ACHN (cell line): ENCODE measurements around the gene CCL11.
A peak's percentile ranks its signal among the peaks of the same experiment; 100 is the strongest.

Experiments used
- DNase-seq: peaks from one replicate; pipeline ENCODE4 v3.0.0-alpha.2; 2015
- in situ Hi-C: cut with HindIII; loops from 2 replicates; pipeline ENCODE4 v1.10.0; 2017; ENCODE audit warnings: low sequenced_read_pairs, low pct_ligation_motif_present, low pct_unique_long_range_greater_than_20kb

CCL11 gene

GRCh38 chr17:34285286-34285792 is at the start of gene CCL11:
Gene CCL11 (plus strand): TSS chr17:34285742. CDS start chr17:34285809, 67 bp downstream.
- DNase-seq: no peak
- in situ Hi-C loops: no loop called here

DNA sequence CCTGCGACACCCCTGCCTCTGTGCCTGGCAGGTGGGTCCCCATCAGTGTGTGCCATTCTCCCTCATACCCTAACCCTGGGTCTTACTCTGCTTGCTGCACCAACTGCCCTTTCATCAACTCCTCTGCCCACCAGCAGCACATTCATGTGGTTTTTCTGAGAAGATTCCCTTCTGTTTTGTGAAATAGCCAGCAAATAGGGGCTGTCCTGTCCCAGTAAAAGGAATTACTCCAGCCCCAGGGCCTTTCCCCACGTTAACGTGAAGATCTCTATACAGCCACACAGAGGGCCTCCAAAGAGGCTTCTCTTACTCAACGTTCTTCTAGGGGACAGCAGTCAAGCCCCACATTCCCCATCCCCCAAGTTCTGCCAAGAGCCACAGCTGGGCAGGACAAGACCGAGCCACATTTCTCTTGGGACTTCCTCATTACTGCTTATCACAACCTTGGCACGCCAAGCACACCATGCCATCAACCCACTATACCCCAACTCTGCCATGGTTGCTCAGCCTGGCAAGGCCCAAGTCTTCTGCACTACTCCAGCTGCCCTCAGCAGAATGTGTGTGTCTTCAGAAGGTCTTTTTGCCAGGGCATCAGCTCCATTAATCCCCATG is 49.2 kb upstream of the CCL11 start:
- DNase-seq: no peak
- in situ Hi-C loops: no loop called here

- in situ Hi-C loops: no loop called here
- no peak for DNase-seq
Observed at GRCh38 chr17:34237458-34237857, 48.1 kb upstream of the CCL11 start.

DNA sequence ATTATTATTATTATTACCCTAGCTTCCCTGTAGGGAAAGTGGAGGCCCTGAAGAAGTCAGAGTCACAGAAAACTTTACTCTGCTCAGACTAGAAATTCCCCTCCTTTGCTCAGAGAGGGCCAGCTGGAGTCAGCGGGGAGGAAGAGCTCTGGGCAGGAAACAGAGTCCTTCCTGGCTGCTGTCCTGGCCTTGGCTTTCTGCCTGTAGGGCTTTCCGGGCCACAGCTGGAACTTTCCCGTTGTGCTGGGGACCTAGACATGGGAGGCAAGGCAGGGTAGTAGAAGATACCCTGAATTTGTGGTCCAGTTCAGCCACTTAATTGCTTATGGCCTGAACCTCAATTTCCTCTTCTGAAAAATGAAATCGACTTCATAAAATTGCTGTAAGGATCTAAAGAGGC is 44.5 kb upstream of the CCL11 start:
- in situ Hi-C loops: no loop called here
- DNase-seq: no peak

DNA sequence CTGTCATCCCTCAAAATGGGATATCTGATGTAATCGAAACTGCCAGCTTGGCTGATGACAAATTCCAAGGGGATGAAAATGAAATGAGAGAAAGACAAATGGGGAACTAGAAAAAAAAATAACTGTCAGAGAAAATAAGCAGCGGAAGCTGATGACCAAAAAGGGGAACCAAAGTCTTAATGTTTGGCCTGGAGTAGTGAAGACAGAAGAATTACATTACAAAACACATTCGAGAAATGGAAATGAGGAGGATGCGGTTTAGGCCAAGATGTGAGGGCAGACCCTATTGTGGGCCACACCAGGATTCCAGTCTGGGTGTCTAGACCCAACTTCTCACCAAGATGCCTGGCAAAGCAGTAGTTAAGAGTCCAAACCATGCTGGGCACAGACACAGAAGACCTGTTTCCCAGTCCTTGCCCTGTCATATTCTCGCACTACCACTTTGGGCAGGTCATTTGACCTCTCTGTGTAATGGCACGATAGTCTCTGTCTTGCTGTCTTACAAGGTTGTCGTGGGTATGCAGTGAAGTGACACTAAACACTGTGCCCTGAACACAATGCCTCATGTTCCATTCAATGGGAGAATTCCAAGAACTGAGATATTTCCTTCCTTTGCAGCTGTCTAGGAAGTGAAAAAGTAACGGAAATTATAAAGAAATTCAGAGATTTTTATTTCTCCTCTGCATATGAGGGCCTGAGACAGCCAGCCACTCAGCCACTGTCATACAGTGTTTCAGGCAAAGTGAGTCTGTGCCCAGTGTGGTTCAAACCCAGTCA is 42.8 kb upstream of the CCL11 start:
- in situ Hi-C loops: no loop called here
- no peak for DNase-seq

- DNase-seq: no peak
- in situ Hi-C loops: no loop called here
Observed at GRCh38 chr17:34243364-34244320, 41.9 kb upstream of the CCL11 start.

DNA sequence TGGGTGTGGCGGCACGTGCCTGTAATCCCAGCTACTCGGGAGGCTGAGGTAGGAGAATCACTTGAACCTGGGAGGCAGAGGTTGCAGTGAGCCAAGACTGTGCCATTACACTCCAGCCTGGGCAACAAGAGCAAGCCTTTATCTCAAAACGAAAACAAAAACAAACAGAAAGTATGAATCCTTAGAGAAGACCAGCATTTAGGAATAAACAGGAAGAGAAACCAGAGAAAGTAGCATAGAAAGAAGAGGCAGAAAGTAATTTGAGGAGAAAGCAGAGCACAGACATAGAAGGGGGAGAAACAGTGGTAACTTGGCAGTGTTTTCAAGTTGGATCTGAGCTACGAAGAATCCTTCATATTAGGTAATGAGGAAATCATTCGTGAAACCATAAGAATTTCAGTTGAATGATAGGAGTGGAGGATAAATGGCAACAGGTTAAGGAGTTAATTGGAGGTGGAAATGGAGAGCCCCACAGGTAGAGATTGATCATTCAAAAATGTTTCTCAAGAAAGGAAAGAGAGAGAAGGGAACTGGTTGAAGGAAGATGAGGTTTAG is 40.1 kb upstream of the CCL11 start:
- in situ Hi-C loops: no loop called here
- DNase-seq: no peak

DNA sequence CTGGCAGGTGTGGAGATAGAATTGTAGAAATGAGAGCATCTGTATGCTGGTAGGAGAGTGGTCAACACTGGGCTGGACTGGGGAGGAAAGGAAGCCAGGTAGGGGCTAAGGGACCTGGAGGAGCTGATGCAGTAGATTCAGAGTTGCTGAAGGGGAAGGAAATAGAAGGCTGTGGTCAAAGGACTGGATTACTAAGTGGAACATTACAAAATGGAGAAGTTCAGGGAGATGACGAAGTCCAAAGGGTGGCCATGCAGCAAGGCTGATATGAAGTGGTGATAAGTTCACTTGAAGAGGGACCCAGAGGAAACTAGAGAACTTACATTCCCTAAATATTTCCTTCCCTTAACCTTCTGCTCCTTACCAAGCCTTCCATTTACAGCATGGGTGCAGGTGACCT is 39.1 kb upstream of the CCL11 start:
- in situ Hi-C loops: no loop called here
- DNase-seq: no peak

DNA sequence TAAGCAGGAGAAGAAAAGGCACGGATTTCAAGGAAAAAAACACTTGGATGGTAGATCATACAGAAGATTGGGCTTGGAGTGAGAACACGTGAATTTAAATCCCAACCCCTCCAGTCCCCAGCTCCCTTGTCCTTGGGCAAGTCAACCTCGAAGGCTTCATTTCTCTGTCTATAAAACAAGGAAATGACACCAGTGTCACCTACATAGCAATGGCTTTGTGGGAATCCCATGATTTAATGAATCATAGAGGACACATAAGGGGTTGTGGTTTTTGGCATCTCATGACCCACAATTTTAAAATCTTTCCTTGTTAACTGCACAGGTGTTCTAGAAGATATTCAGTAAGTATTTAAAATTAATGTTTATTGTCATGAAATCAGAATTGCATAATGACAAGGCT is 38.7 kb upstream of the CCL11 start:
- no peak for DNase-seq
- in situ Hi-C loops: no loop called here

DNA sequence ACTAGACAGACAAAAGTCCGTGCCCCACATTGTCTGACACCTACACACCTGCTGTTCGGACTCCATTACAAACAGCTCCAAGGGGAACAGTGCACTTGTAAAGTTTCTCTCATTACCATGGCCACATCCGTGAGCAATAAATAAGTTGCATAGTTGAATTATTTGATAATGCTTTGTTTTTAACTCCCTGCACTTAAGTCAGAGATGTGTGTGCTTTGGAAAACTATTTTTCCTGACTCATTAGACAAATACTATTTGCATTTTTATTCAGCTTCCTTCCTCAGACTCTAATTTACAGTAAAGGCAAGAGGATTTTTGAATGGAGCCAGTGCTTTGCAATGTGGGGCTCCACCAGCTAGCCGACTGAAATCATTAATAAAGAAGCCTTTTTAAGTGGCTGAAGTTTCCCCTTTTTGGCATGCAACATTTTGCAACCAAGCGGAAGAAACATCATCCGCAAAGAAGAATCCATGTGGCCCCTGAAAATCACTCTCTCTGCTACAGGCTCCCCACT is 37.0 kb upstream of the CCL11 start:
- DNase-seq: no peak
- in situ Hi-C loops: no loop called here

DNA sequence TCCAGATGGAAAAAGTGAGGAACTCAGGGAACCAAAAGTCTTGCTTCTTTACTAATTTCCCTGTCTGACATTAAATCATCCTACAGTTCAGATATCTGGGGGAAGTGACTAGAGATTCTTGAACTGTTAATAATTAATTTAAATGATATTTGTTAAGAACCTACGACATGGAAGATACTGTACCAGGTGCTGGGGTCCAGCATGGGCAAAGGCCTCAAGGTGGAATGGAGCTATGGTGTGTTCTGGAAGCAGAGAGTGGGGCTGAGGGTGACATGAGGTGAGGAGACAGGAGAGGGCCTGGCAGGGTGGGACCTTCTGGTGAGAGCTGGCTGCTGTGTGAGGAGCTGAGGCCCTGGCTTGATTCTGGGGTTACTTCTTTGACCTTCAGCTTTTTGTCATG is 36.5 kb upstream of the CCL11 start:
- in situ Hi-C loops: no loop called here
- DNase-seq: no peak

- in situ Hi-C loops: no loop called here
- no peak for DNase-seq
Observed at GRCh38 chr17:34249478-34249877, 36.1 kb upstream of the CCL11 start.

GRCh38 chr17:34251186-34251585 is 34.4 kb upstream of the CCL11 start:
- in situ Hi-C loops: no loop called here
- DNase-seq: no peak

DNA sequence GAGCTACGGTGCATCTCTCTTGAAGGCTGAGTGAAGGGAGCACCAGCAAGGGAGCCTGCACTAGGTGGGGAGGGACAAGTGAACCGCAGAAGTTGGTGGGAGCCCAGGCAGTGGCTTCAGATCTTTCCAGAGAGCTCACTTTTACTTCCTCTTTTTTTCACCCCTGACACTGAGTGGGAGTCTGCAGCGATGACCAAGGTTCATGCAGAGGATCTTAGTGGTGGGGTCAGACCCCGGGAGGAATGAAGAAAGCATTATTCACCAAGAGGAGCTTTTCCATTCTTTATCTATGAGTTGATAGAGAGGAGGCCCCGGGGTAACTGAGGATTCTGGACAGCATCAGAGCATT is 33.5 kb upstream of the CCL11 start:
- in situ Hi-C loops: no loop called here

DNA sequence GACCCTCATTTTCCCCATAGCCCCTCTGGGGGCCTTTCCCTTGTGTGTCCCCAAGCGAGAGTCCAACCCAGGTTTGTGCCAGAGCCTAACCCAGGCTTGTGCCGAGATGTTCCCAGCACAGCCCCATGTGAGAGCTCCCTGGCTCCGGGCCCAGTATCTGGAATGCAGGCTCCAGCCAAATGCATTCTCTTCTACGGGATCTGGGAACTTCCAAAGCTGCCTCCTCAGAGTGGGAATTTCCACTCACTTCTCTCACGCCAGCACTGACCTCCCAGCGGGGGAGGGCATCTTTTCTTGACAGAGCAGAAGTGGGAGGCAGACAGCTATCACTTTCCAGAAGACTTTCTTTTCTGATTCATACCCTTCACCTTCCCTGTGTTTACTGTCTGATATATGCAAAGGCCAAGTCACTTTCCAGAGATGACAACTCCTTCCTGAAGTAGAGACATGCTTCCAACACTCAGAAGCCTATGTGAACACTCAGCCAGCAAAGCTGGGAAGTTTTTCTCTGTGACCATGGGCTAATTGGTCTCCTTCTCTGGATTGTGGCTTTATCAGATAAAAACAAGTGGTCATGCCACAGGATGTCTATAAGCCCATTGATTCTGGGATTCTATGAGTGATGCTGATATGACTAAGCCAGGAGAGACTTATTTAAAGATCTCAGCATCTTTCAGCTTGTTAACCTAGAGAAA is 33.0 kb upstream of the CCL11 start:
- in situ Hi-C loops: no loop called here
- DNase-seq: peak; percentile 85

More for the DNA sequence above, 33.5 kb upstream of the CCL11 start:
- DNase-seq: peak; percentile 34

- in situ Hi-C loops: no loop called here
- no peak for DNase-seq
Observed at GRCh38 chr17:34253139-34253525, 32.4 kb upstream of the CCL11 start.

DNA sequence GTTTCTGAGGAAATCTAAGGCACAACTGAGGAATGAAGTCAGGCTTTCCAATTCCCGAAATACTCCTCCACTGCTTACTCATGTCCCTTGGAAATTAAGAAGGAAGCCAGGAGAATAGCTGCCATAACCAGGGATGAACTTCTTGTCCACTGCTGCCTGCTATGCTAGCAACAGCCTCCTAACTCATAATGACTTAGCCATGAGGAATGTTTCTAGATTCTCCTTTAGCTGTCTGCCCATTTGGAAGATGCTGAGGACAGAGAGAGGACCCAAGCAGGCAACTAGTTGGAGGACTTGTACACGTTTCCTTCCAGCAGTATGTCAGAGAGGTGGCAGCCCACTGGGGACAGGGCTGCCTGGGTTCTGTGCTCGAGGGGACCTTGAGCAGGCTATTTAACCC is 31.4 kb upstream of the CCL11 start:
- in situ Hi-C loops: no loop called here
- DNase-seq: peak; percentile 33
